Lower lobe of right lung (tissue), 2 donors: ENCODE data around the gene KATNBL1. TPM values are rescaled to one million over a fixed set of nuclear protein-coding genes. Genes with fewer than 3 reads are reported as not detected.

Experiments used
- ATAC-seq, 2 donors: fragments of 200-7000 bp; cut with Tn5 transposase; one replicate each; pipeline ENCODE4 v1.9.1; 2020 to 2022; ENCODE audit warnings: mild to moderate bottlenecking in 2 of 2, moderate library complexity in 2 of 2
- DNase-seq: peaks from one replicate; pipeline ENCODE4 v3.0.0-alpha.2; 2020
- H3K27ac ChIP-seq: fragments of 200-600 bp; one replicate; pipeline ENCODE4 v1.8.0; 2022
- H3K27me3 ChIP-seq: fragments of 200-600 bp; one replicate; pipeline ENCODE4 v1.8.0; 2022; ENCODE audit warnings: low read depth
- H3K36me3 ChIP-seq: fragments of 200-600 bp; one replicate; pipeline ENCODE4 v1.8.0; 2022; ENCODE audit warnings: mild to moderate bottlenecking
- H3K4me1 ChIP-seq: fragments of 200-600 bp; one replicate; pipeline ENCODE4 v1.8.0; 2022
- H3K4me3 ChIP-seq: fragments of 200-600 bp; one replicate; pipeline ENCODE4 v1.8.0; 2022; ENCODE audit warnings: mild to moderate bottlenecking
- H3K9me3 ChIP-seq: fragments of 200-600 bp; one replicate; pipeline ENCODE4 v1.8.0; 2022
- CTCF ChIP-seq: fragments of 200-600 bp; IDR thresholded peaks from one replicate; pipeline ENCODE4 v1.8.0; 2022; ENCODE audit warnings: antibody characterized with exemption, mild to moderate bottlenecking
- intact Hi-C: fragments of 100-400 bp; cut with DNase I; formaldehyde crosslinking; loops from one replicate; pipeline ENCODE4 v1.11.0; 2022
- total RNA-seq: library from RNA; stranded (reverse); fragmentation: NEBNext Ultra II Directional; extraction: Animal tissue kit (Norgen Biotek cat#: 25700); gene quantifications from one replicate; pipeline ENCODE4 v1.2.1, GENCODE V29; 2021
- donor health status: DM: no; HTN: yes; CAD: no; lungs with severe emphysema.

Gene KATNBL1
- total RNA-seq, 1 donor from 2014 or later: 44.1 TPM

- no peak overlapping the region for H3K27ac ChIP-seq
- DNase-seq (no peak), ATAC-seq (no peak)
- no peaks in the 10 kb centered on the region for H3K36me3 ChIP-seq
- H3K4me3 ChIP-seq: no peak overlapping the region
- H3K27me3 ChIP-seq: no peaks in the 10 kb centered on the region
- H3K9me3 ChIP-seq: no peaks in the 10 kb centered on the region
- intact Hi-C loops: loop anchor here (10.0 kb wide), 1 partner anchor 152 kb away; no protein-coding TSS in a partner anchor
- no peaks in the 10 kb centered on the region for H3K4me1 ChIP-seq
- TF ChIP-seq CTCF: no peak
These were observed 6.8 kb upstream of the KATNBL1 start for GRCh38 chr15:34216527-34217270.

- intact Hi-C loops: loop anchor here (10.0 kb wide), 1 partner anchor 149 kb away; no protein-coding TSS in a partner anchor
- H3K4me1 ChIP-seq: no peaks in the 10 kb centered on the region
- no peak overlapping the region for H3K27ac ChIP-seq
- TF ChIP-seq CTCF: no peak
- no peaks in the 10 kb centered on the region for H3K36me3 ChIP-seq
- ATAC-seq: no peak
- H3K27me3 ChIP-seq: no peaks in the 10 kb centered on the region
- no peak overlapping the region for H3K4me3 ChIP-seq
- DNase-seq: no peak
- no peaks in the 10 kb centered on the region for H3K9me3 ChIP-seq
These were observed 4.2 kb upstream of the KATNBL1 start for GRCh38 chr15:34214135-34214534.

GRCh38 chr15:34213690-34214089 lies 3.8 kb upstream of the KATNBL1 start:
- Histone ChIP-seq H3K4me3 (no peak overlapping the region), H3K4me1 (peaks cover 4% of the 10 kb centered on the region), H3K27ac (no peak overlapping the region), H3K9me3 (no peaks in the 10 kb centered on the region), H3K36me3 (no peaks in the 10 kb centered on the region), H3K27me3 (no peaks in the 10 kb centered on the region)
- DNase-seq: no peak
- no peak for TF ChIP-seq CTCF
- intact Hi-C loops: loop anchor here (10.0 kb wide), 1 partner anchor 149 kb away; no protein-coding TSS in a partner anchor
- no peak for ATAC-seq

GRCh38 chr15:34206011-34206410 lies 3.9 kb downstream of the KATNBL1 start:
- DNase-seq: no peak
- ATAC-seq: no peak
- Histone ChIP-seq H3K36me3 (no peaks in the 10 kb centered on the region), H3K4me1 (peaks cover 11% of the 10 kb centered on the region), H3K27ac (no peak overlapping the region), H3K4me3 (no peak overlapping the region), H3K9me3 (no peaks in the 10 kb centered on the region), H3K27me3 (no peaks in the 10 kb centered on the region)
- intact Hi-C loops: no loop called here
- no peak for TF ChIP-seq CTCF

GRCh38 chr15:34203936-34204335 lies 6.0 kb downstream of the KATNBL1 start:
- Histone ChIP-seq H3K36me3 (no peaks in the 10 kb centered on the region), H3K4me3 (no peak overlapping the region), H3K9me3 (no peaks in the 10 kb centered on the region), H3K27ac (no peak overlapping the region), H3K27me3 (no peaks in the 10 kb centered on the region), H3K4me1 (peaks cover 10% of the 10 kb centered on the region)
- DNase-seq (no peak), ATAC-seq (no peak)
- no peak for TF ChIP-seq CTCF
- intact Hi-C loops: no loop called here
